CD4-positive, alpha-beta T cell treated with Interleukin-1 beta for 1 hour (primary cell): Measurements from ENCODE around the gene COQ2.
"Not testable (repeated sequence)": the region's sequence is repeated elsewhere in the genome, so short reads cannot be mapped to it uniquely, and the experiment has no call there.

Experiments
- DNase-seq, 2 donors: peaks; one replicate each; pipeline ENCODE4 v3.0.0-alpha.2; 2020 to 2022

Gene COQ2

GRCh38 chr4:83284193-83285054, at the start of gene COQ2:
Gene COQ2 (minus strand): TSS chr4:83284798. CDS start chr4:83284764, 34 bp downstream.
- DNase-seq = peak; percentile 93

- no peak for DNase-seq
These were observed 47.4 kb upstream of the COQ2 start for GRCh38 chr4:83331956-83332355.

- DNase-seq = no peak
These were observed 45.0 kb upstream of the COQ2 start for GRCh38 chr4:83329521-83330110.

- no peak for DNase-seq
These were observed 44.1 kb upstream of the COQ2 start for GRCh38 chr4:83328521-83329187.

- no peak for DNase-seq
These were observed 41.9 kb upstream of the COQ2 start for GRCh38 chr4:83326546-83326945.

GRCh38 chr4:83325306-83325705, 40.7 kb upstream of the COQ2 start:
- DNase-seq = not testable (repeated sequence)

GRCh38 chr4:83323136-83323535, 38.5 kb upstream of the COQ2 start:
- DNase-seq = no peak

- peak in 1 of 2 donors; percentile 74 for DNase-seq
These were observed 36.0 kb upstream of the COQ2 start for GRCh38 chr4:83320548-83320947.

- no peak for DNase-seq
These were observed 34.1 kb upstream of the COQ2 start for GRCh38 chr4:83318666-83319065.

GRCh38 chr4:83317671-83318070, 33.1 kb upstream of the COQ2 start:
- no peak for DNase-seq

- peak in 1 of 2 donors; percentile 51 for DNase-seq
These were observed 32.0 kb upstream of the COQ2 start for GRCh38 chr4:83316459-83317165.

- DNase-seq = no peak
These were observed 30.8 kb upstream of the COQ2 start for GRCh38 chr4:83315341-83315870.

- DNase-seq = no peak
These were observed 24.1 kb upstream of the COQ2 start for GRCh38 chr4:83308672-83309071.

- no peak for DNase-seq
These were observed 23.3 kb upstream of the COQ2 start for GRCh38 chr4:83307920-83308319.

GRCh38 chr4:83305187-83305586, 20.6 kb upstream of the COQ2 start:
- no peak for DNase-seq

- DNase-seq = no peak
These were observed 13.1 kb upstream of the COQ2 start for GRCh38 chr4:83297548-83298260.

- no peak for DNase-seq
These were observed 8.9 kb upstream of the COQ2 start for GRCh38 chr4:83293305-83294046.

- not testable (repeated sequence) for DNase-seq
These were observed 5.6 kb upstream of the COQ2 start for GRCh38 chr4:83290059-83290774.

GRCh38 chr4:83288381-83288780, 3.8 kb upstream of the COQ2 start:
- not testable (repeated sequence) for DNase-seq

- DNase-seq = peak; percentile 56 to 64
These were observed 433 bp upstream of the COQ2 start for GRCh38 chr4:83285055-83285407.

GRCh38 chr4:83283181-83283580, 1.4 kb downstream of the COQ2 start:
- no peak for DNase-seq
